K562 (cell line): ENCODE data around the gene SV2C.

ENCODE experiments used
- JUND ChIP-seq, 2 experiments: IDR thresholded peaks; 2 replicates in 1 of 2; 3 replicates in 1 of 2; pipeline ENCODE4 v1.6.1; 2011; ENCODE audit warnings: borderline replicate concordance in 2 of 2, low read depth in 2 of 2, low read length in 2 of 2, improper control_type of control experiment in 1 of 2, missing biosample characterization in 1 of 2, missing genetic modification characterization in 1 of 2, missing genetic modification reagents in 1 of 2
- KAT7 ChIP-seq: sonication (generic); formaldehyde crosslinking; IDR thresholded peaks from 2 replicates; pipeline ENCODE4 v1.8.0; 2022; ENCODE audit warnings: missing genetic modification reagents, mild to moderate bottlenecking, borderline replicate concordance
- RCOR1 ChIP-seq, 2 experiments: IDR thresholded peaks; 2 replicates each; pipeline ENCODE4 v1.6.1; 2012; ENCODE audit warnings: low read depth in 2 of 2, low read length in 2 of 2, borderline replicate concordance in 1 of 2, improper control_type of control experiment in 1 of 2
- ZNF24 ChIP-seq: fragments of 450-650 bp; IDR thresholded peaks from 2 replicates; pipeline ENCODE4 v1.6.1; 2016

GRCh38 chr5:76366596-76366995 is 283.4 kb downstream of the SV2C start:
- TF ChIP-seq ZNF24 (no peak), RCOR1 (IDR thresholded peaks at IDR 0.05; ENCODE audit: borderline replicate concordance in 1 of 2, low read depth in 2 of 2, low read length in 2 of 2) (no peak), KAT7 (CRISPR knock-in tag) (no peak), JUND (IDR thresholded peaks at IDR 0.05; ENCODE audit: borderline replicate concordance, low read depth, low read length) (no peak), JUND (tag; IDR thresholded peaks at IDR 0.05; ENCODE audit: borderline replicate concordance, low read depth, low read length) (no peak)
